ENCODE results near the gene CBX1.

CBX1 gene

DNA sequence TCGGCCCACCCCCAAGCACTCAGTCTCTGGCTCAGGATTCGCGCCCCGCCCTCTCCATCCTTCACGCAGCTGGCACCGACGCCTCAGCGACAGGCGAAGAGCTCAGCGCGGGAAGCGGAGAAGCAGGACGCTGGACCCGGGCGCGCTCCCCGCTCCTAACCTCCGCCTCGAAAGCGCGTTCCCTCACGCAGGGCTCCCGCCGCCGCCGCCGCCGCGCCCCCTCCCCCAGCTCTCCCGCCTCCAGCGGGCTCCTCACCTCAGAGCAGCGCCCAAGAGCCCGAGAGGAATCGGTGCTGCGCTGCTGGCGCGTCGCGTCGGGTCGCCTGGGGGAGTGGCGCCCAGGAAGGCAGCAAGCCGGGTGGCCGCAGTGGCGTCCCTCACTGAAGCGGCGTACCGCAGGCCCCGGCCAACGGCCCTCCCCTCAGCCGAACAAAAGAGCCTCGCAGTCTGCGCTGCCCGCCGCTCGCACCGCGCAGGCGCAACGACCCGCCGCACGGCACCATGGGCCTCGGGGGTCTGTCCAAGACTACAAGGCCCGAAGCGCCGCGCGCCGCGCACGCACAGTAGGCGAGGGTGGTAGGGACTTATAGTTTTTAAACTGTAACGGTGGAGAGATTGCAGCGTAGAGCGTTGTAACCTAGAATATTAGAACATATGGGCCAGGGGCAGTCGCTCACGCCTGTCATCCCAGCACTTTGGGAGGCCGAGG is at the start of gene CBX1:
Gene CBX1 (minus strand): TSS at position 467 of the 709 bp plus-strand sequence. CDS start 24,474 bp downstream, outside the sequence.
- peak; percentile 95 for DNase-seq

DNA sequence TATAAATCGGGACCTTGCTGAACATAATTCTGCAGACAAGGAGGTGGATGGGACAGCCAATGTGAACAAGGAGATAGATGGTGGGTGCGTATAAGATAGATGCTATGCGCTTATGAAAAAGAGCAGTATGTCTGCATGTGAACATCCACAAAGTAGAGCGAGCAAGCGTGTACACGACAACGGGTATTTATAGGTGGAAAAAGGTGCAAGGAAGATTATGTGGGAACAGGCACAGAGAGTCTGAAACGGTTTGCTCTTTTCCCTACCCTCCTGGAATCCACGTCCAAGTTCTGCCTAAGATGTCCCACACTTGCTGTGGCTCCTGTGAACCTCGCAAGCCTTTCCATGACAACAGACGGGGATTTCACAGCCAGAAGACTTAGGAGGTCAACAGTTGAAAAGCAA is 49.3 kb upstream of the CBX1 start:
- no peak for DNase-seq

DNA sequence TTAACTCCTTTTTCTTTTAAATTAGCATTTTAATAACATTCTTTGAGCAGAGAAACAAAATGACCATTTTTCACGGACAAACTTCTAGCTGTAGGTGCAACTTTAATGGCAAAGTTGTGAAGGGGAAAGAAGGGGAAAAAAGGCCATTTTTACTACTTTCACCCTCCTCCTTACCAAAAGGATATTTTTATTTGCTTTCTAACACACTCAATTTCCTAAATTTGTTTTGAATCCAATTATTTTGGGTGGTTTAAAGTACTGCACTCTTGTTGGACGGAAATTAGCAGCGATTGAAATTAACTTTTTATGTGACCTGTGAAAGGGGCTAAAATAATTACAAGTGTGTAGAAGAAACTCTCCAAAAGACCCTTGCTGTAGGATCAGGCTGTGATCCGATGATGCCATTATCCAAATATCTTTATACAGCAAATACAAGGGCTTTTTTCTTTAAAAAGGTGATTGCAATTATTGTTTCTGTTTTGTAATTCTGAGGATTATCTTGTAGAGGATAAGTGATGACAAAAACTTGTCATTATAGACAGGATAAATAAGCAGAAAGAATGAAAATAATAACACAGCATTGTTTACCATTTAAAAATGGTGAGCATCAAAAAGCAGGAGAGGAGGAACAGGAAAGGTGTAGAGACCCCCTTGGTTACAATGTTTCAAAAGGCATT is 48.6 kb upstream of the CBX1 start:
- no peak for DNase-seq

DNA sequence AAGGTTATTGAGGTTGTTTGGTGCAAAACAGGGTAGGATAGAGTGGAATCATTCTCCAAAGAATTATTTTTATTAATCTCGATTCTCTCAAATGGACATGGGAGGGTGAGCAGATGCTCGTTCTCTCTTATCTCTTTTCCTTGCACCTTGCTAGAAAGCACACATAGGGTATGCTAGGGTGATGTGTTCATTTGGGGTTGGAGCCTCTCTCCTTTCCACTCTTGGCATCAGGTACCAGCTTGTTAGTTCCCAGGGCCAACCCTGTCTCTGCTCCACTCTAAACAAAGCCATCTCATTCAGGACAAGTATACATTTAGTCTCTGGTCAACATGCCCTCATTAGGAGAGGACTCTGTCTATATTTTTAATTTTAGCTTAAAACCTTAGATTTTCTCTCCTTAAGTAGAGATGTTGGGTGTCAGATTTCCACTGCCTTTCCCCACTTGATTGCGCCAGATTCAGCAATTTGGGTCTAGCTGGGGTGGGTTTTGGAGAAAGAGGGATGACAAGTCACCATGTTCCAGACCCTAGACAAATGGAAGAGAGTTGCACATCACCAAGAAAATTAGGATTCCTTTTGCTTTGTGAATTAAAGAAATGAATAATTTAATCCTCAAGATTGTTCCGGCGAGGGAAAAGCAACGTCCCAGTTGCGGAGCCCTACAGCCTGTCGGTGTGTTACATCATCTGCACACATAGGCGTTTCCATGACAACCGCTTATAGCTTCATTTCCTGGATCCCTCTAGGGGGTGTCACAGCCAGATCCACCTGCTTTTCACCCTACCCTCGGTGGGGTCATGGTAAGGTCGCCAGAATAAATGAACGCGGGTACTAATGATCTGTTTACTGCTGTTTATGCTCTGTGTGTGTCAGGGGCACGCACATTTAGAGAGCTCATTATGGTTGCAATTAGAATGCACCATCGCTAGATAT is 47.8 kb upstream of the CBX1 start:
- no peak for DNase-seq

DNA sequence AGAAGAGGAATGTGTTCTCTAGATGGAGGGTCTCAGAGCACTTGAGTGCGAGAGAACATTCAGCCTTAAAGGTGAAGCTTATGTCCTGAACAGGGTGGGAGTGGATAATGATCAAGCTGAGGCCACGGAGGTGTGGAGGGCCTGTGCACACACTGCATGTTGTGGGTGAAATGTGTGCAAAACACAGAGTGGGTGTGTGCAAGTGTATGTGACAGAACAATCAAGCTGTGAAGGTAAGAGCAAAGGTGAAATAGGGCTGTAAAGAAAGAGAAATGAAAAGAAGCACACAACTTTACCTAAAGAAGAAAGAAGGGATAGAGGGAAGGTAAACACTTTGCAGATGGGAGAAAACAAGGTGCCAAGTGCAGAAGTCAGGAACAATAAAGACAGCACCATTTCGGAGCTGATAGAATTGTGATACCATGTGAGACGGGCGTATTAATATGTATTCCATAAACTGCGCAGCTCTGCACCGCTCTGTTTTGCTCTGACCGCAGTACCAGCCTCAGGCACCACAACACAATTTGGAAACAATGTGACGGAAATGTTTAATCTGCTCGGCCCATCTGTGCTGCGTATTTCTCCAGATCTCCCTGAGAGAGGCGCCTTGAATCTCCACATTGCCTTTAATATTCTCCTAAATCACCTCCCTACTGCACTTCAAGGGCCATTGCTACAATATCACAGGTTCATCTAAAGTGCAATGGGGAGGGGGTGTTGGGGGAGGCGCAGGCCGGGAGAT is 46.9 kb upstream of the CBX1 start:
- DNase-seq: no peak

DNA sequence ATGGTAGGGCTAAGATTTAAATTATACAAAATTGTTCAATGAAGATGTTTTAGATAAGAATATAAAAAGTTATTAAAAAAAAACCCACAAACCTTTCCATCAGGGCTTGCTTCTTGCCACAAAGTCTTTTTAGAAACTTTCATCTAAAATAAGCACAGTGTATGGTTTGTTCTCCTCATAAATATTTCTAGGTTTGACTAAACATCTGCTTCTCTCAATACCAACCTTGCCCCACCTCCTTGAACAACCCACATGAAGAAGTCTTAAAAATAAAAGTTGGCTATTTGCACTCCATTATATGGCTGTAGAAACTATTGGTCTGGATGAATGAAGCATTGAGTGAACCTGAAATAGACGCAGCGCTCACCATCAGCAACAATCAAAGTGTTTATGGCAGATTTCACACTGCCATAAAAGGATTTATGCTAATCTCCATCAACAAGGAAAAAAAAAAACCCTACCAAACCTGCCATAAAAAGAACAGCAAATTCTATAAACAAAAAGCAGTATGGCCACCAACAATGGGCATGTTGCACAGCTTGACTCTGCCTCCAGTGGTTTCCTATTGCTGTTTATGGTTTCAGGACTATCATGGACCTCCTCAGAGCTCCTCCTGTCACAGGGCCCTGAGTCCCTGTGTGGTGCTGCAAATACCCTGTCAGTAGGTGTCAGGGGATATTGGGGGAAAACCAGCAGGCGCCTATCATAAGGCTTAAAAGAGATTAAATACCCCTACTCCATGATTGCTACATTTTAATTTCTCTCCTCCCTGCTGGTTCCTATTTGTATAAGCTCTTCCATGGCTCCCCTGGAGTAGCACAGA is 43.9 kb upstream of the CBX1 start:
- no peak for DNase-seq

DNA sequence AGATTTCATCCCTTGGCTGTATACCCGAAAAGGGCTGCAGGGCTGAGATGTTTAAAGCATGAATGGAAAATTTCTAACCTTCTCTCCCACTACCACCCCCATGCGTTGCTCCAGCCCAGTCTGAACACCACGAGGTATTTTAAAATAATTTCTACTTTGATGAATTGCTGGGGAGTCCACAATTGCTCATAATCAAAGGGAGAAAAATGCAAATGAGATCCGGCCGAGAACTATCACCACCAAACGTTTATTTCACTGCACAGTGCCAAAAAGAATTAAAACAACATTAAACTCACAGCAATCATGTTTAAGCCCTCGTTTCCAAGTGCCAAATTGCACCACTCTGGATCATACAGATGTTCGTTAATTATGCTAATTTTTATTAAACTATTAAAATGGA is 43.0 kb upstream of the CBX1 start:
- DNase-seq: no peak

DNA sequence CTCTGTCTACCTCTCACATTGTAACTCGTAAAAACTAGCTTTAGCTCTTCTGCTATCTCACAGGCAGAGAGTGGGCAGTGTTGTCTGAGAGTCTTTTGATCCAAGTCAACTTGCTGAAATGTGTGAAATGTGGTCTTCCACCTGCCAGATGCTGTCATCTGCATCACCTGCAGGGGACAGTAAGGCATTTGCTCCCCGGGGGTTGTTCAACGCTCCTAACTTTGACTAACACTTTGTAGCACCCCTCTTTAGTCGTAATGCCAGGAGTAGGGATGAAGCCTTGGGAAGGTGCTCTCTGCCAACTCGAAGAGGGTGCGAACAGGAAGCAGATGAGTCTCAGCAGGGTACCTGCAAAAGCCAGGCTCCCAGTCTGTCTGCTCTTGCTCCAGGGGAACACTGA is 42.4 kb upstream of the CBX1 start:
- no peak for DNase-seq

DNA sequence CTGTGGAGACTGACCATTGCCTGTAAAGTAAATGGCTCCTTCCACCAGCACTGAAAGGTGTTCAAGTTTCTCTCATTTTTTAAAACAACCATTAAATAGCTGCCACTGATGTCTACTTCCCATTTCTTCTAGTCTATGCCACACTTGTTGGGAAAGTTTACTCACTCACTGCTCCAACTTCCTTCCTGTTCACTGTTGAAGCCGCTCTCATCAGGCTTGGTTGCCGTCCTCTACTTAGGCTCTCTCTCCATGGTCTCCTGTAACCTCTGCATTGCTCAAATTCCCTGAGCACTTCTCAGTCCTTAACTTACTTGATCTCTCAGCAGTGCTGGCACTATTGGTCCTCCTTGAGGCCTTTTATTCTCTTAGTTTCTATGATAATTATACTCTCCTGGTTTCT is 38.7 kb upstream of the CBX1 start:
- DNase-seq: no peak

DNA sequence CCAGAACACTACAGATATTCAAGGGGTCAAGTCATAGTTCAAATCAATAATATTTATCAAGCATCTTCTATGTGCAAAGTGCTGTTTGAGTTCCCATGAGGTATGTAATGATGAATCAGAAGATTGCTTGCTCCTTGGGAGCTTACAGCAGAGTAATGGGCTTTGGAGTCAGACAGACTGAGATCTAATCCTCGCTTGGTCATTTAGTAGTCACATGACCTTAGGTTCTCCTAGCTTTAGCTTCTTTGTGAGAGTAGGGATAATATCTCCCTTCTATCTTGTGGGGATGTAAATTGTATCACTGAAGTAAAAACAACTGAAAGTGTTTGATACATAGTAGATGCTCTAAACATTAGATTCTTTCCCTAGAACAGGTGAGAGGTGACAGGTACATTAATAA is 36.4 kb upstream of the CBX1 start:
- no peak for DNase-seq

DNA sequence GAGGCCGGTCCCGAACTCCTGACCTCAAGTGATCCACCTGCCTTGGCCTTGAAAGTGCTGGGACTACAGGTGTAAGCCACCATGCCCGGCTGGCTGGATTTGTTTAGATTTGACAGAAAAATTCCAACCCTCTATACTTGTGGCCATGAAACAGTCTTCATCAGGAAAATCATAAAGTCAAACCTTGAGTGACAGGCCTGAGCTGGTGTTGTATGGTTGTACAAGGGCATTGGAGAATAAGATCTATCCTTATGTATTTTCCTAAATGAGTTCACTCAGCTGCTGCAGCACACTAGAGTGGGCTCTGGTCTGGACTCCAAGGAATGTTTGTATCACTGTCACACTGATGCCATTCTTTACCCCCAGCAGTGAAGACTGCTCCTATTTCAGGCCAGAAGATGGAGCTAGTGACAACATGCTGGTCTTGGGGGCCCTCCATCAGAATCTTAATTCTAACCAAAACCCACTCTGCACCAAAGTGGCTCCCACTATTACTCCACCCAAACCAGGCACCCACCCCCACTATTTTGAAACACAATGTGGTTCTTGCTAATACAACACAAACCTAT is 33.7 kb upstream of the CBX1 start:
- no peak for DNase-seq

DNA sequence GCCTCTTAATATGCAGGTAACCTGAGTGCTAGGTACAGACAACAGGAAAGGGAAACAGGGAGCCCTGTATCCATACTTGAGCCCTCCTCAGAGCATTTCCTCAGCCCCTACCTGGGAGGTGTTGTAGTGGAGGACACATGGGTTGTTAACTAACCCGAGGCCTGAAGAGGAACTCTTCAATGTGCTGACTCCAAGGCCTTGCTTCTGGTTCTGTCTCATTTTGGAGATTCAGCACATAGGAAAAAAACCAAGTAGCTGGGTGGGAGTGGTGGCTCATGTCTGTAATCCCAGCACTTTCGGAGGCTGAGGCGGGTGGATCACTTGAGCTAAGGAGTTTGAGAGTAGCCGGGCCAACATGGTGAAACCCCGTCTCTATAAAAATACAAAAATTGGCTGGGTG is 31.1 kb upstream of the CBX1 start:
- no peak for DNase-seq

DNA sequence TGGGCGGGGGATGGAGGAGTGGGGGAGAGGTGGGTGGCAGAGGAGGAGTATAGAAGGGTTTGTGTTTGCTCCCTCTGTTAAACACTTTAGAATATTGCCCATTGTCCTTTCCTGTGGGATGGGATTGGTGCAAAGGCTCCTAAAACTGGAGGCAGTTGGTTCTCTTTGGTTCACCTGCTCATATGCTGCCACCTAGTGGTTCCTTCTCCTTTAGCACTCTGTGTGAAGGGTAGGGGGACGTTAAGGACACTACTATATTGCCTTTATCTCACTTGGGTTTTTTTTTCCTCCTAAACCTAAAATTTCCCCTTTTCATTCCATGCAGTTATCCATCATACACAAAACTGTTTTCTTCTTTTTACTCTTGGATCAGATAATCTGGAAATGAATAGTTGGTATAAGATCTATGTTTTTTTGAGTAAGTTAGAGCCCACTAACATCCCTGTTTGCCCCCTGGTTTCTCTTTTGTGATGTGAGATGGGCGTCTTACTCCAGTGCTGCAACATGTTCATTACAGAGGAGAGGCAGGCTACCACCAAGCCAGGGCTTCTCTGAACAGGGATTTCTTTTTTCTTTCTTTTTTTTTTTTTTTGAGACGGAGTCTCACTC is 30.0 kb upstream of the CBX1 start:
- peak; percentile 41 for DNase-seq

DNA sequence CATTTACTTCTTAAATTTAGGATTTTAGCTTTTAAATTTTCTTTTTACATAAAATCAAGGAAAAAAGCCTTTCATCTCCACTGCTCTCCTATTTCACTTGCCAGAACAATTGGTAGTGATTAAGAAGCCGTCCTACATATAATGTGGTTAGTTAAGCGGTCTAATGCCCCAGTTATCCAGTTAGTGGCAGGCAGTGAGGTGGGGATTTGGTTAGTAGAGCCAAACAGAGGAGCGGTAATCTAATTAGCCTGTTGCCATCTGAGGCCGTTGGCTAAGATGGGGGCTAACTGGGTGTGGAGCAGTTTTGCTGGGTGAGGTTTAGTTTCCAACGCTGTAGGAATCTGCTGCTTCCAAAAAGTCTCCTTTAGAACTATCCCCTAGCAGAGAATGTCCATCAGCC is 28.7 kb upstream of the CBX1 start:
- DNase-seq: no peak

DNA sequence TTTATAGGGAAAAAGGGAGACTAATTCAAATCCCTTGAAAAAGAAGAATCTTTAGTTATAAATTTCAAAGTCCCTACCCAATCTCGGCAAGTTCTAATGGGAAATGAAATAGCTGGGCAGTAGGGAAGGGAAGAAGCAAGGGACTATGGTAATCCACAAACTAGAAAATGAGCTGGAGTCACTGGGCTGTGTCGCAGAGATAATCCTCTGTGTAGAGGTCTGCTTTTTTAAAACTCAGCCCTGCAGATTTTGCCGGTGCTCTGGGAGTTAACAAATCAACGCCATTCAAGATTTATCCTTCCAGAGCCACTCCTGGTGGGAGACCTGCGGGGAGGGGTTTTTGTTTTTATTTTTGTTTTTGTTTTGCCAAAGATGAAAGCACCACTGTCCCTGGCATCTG is 27.1 kb upstream of the CBX1 start:
- DNase-seq: no peak

DNA sequence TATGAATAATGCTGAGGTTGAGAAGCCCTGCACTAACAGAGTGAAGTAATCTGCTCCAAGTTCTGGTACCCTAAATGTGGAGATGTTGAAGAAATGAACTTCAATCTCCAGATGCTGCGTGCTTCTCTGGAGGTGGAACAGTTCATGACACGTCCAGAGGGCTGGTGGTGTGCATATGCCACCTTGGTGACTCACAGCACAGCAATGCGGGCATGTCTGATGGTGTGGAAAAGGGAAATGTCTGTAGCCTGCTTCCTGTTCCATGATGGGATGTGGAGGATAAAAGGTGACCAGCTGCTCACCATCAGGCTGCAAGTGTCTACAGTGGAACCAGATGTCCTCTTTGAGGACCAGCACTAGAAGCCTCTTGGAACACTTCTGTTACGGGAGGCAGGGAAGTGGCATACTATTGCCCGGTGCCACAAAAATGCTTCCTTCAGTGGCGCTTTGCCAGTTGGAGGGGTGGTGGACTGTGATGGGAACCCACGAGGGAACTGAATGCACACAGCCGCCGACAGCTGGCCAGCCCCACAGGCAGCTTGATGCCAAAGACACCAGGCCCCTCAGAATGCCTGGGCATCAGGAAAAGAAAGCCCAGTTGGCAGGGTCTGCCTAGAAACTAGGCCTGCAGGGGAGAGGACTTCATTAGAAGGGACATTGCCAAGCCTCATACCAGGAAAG is 26.2 kb upstream of the CBX1 start:
- DNase-seq: no peak

DNA sequence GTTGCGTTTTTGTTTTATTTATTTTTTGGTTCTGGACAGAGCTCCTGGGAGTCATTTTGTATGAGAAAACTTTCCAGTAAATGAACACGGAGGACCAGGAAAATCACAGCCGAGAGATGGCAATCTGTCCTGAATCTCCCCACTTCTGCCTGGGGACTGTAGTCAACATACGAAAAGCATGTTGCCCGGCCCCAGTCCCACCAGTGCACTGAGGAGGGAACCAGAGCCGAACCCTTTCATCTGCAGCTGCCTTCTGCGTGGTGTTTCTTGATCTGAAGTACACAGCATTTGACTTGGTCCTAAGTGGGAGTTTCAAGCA is 25.2 kb upstream of the CBX1 start:
- no peak for DNase-seq

DNA sequence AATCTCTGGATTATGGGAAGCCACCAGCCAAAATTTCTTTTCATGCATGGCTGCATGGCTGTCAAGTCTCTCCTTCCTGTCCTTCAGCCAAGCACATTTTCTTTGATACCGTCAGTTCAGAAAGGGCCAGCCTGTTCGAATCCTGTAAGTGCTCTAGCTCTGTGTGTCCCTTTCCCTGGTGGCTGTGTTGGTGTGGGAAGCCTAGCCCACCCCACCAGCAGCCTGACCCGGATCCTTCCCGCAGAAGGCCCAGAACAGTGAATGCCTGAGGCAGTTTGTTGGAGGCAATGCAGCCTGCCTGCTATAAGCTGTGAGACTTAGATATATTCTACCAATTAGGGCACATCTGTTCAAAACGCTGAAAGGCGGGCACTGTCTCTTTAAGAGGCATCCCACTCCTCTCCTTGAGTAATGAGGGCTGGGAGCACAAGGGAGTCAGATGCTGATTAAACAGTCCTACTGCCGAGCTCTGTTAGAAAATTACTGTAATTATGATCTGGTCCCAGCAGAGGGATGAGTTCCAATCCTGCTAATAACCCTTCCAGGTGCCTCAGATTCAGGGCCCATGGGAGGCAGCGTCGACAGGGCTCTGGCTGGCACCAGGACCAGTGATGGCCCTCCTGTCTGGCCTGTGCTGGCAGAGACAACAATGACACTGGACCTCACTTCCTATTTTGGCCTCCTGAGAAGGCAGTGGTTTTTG is 24.7 kb upstream of the CBX1 start:
- DNase-seq: no peak

DNA sequence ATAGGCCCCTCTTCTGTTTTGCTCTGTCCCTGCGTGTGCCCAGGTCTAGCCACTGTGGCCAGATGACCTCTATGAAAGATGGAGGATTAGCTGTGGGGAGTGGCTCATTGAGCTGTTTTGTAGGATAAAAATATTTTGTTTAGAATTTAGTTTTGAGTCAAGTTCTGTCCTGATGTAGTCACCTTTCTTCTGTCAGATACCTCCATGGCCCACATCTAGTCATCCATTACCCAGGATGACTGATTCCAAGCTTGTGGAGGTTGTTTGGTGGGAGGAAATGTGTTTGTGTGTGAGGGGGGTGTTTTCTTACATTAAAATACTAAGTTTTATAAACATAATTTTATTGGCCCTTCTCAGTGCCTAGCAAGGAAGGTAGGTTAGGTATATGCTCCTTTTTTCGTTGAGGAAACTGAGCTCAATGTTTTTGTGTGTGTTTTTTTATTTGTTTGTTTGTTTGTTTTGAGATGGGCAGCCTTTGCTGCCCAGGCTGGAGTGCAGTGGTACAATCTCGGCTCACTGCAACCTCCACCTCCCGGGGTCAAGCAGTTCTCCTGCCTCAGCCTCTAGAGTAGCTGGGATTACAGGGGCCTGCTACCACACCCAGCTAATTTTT is 22.6 kb upstream of the CBX1 start:
- DNase-seq: no peak

DNA sequence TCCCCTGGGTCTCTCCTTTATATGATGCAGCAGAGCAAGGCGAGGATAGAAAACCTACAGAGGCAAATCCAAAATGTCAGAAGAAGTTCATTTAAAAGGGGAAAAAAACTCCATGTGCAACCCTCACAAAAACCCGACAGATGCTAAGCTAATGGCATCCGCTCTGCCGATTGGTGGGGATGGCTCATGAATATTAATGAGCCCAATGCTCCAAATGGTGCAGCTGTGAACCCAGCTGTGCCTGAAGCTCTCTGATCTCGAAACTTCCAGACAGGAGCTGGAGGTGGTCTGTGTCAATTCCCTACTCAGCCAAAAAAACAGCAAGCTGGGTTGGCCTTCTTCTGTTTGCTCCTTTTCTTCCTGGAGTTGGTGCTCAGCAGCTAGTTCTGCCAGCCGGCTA is 21.8 kb upstream of the CBX1 start:
- DNase-seq: no peak

Data from activated naive CD4-positive, alpha-beta T cell treated with Interleukin-2 at 50 U/mL for 16 hours (primary cell).